Frontal cortex (tissue), 4 donors: ENCODE data around the gene SLC12A3. TPM values are rescaled to one million over a fixed set of nuclear protein-coding genes. Genes with fewer than 3 reads are reported as not detected.

ENCODE experiments used
- DNase-seq, 2 donors: peaks; one replicate each; pipeline ENCODE4 v3.0.0; 2012; ENCODE audit warnings: low spot score in 2 of 2
- FAIRE-seq: peaks from 2 replicates; lab custom pipeline; 2012; peaks lifted over from hg19 to GRCh38; lab: Jason Lieb, UNC
- small RNA-seq: library from RNA; depleted of rRNA; stranded (forward); fragments of <200 nt; gene quantifications from one replicate; pipeline ENCODE3, GENCODE V24; 2014
- total RNA-seq: library from RNA; depleted of rRNA; stranded (reverse); fragments of >200 nt; gene quantifications from one replicate; pipeline ENCODE4 v1.2.3, GENCODE V29; 2014
- donor health status: control.
- donor health status: control.
- donor health status: control.

Gene SLC12A3
- total RNA-seq, 1 donor from 2014 or later, result not detected

DNA sequence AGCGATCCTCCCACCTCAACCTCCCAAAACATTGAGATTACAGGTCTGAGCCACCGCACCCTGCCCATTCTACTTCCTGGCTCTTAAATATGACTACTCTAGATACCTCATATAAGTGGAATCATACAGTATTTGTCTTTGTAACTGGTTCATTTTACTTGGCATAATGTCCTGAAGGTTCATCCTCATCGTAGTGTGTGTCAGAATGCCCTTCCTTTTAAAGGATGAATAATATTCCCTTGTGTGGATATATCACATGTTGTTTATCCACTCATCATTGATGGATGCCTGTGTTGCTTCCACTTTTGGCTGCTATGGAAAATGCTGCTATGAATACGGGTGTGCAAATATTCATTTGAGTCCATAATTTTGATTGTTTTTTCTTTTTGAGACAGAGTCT, 91.1 kb downstream of the SLC12A3 start:
- DNase-seq (no peak), FAIRE-seq (no peak)

DNA sequence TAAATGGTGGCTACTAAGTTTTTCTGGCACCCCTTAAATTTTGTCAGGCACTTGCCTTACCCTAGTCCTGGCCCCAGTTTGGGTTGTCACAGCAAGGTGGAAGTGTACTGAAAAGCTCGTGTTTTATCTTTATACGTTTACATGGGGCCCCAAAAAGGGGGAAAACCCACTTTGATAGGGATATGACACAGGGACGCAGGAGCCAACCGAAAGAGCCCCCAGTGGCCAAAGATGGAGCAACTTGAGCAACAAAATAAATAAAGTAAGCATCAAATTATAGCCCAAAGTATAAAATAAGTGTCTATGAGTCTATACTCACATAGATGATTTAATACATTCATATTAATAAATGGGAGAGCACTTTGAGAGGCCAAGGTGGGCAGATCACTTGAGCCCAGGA, 91.7 kb downstream of the SLC12A3 start:
- DNase-seq, result no peak

DNA sequence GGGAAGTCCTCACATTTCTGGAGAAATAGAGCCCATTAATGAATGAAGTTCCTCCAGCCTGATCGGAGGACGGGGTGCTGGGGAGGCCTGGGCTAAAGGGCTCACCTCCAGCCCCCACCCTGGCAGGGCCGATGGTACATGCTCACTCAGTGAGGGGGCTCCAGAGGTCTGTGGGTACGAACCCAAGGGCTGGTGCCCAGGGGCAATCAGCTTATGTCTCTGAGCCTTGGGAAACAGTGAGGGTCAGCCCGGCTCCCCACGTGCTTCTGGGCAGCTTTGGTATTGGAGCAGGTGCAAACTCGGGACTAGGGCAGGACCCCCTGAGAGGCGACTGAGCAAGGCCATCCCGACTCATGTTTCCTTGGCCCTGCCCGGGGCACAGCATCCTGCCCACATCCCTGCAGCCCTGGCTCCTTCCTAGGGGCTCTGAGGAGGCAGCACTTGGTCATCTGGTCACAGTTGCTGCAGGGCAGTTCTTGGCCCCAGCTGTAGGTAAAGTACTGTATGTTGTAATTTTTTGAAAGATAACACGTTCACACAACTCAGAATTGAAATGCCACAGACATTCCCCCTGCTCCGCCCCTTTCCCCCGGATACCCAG, 95.8 kb downstream of the SLC12A3 start:
- no peak for FAIRE-seq
- no peak for DNase-seq

More for the DNA sequence above, 91.7 kb downstream of the SLC12A3 start:
- no peak for FAIRE-seq

DNA sequence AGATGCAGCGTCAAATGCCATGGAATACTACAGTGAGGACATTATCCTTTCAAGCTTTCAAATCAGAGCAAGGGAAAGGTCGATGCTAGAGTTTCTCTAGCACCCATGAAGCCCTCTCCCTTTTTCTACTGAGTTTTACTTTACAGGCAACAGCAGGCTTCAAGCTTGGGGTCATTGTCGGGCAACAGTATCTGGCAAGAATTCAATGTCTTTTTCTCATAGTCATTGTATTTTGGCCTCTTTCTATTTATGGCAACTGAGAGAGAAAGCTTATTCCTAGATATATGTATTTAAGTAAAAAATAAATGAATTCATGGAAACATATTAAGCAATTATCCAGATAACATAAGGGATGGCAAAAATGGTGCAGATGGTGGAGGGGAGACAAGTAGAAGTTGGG, 96.4 kb downstream of the SLC12A3 start:
- DNase-seq, result no peak

DNA sequence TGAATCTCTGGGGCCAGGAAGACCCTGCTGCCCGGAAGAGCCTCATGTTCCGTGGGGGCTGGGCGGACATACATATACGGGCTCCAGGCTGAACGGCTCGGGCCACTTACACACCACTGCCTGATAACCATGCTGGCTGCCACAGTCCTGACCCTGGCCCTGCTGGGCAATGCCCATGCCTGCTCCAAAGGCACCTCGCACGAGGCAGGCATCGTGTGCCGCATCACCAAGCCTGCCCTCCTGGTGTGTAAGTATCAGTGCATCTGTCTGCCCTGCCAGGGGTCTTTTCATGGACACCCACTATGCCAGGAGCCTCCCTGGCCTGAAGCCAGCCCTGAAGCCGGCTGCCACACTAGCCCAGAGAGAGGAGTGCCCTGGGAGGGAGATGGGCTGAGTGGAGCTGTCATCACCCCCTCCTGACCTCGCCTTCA, 96.9 kb downstream of the SLC12A3 start, which contains the start of gene CETP:
TSS of gene CETP (plus strand) at position 100 of the 431 bp plus-strand sequence. CDS start at position 130, 30 bp downstream.
- DNase-seq (no peak), FAIRE-seq (no peak)

More for the DNA sequence above, 96.4 kb downstream of the SLC12A3 start:
- no peak for FAIRE-seq

DNA sequence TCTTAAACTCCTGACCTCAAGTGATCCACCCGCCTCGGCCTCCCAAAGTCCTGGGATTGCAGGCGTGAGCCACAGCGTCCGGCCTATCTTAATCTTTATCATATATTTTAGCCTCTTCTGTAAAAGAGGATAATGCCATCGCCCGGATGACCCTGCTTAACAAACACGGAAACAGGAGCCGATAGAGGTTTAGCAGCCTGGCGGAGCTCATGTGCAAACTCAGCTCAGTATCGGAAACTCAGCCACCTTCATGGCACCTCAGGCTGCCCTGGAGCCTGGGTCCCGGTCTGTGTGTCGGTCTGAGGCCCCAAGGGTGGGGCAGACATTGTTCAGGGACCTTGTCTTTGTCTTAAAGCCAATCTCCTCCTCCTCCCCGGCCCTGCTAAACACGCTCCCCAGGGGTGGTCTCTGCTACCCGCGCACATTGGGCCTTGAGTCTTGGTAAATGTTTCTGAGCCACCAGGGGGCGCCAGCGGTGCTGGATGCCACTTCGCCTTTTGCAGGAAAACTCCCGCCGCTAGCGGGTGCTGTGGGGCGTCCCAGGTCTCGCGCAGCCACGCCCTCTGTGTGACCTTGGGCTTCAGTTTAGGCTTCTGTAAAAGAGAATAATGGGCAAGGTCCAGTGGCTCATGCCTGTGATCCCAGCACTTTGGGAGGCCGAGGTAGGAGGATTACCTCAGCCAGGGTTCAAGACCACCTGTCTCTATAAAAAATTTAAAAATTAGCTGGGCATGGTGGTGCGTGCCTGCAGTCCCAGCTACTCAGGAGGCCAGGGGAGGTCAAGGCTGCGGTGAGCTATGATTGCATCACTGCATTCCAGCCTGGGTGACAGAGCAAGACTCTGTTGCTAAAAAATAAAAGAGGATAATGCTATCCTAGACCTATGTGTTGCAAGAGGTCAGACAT, 99.5 kb downstream of the SLC12A3 start:
- FAIRE-seq, result no peak
- DNase-seq, result peak in 1 of 2 donors; percentile 68

Small RNA genes lying within 50 kb of the gene (small RNA-seq; reads per million reads assigned to genes)
- 20.9 reads per million, percentile 97 among the genes with 10 or more reads in this experiment for gene MIR138-2

Other genes with a start within 250 kb of the SLC12A3 start
- gene MT1E, start 239.4 kb upstream of the SLC12A3 start, total RNA-seq, result 5.7 TPM
- gene MT1M, start 232.5 kb upstream of the SLC12A3 start, total RNA-seq, result not detected
- gene MT1A, start 226.5 kb upstream of the SLC12A3 start, total RNA-seq, result not detected
- gene MT1B, start 213.3 kb upstream of the SLC12A3 start, total RNA-seq, result not detected
- 1.2 TPM for gene MT1F, start 207.2 kb upstream of the SLC12A3 start, total RNA-seq
- not detected for gene MT1G, start 197.1 kb upstream of the SLC12A3 start, total RNA-seq
- not detected for gene MT1H, start 195.4 kb upstream of the SLC12A3 start, total RNA-seq
- gene MT1X, start 182.7 kb upstream of the SLC12A3 start, total RNA-seq, result 7.7 TPM
- gene NUP93, start 135.1 kb upstream of the SLC12A3 start, total RNA-seq, result 219 TPM
- 42.0 TPM for gene HERPUD1, start 66.9 kb downstream of the SLC12A3 start, total RNA-seq
- gene CETP, start 96.7 kb downstream of the SLC12A3 start, total RNA-seq, result 0.82 TPM
- gene NLRC5, start 124.3 kb downstream of the SLC12A3 start, total RNA-seq, result 0.41 TPM
- 44.8 TPM for gene CPNE2, start 227.4 kb downstream of the SLC12A3 start, total RNA-seq